HG03439 (cell line): ENCODE measurements around the gene MYT1.
"Not testable (repeated sequence)": the region's sequence is repeated elsewhere in the genome, so short reads cannot be mapped to it uniquely, and the experiment has no call there.

Experiments
- ATAC-seq: cut with Tn5 transposase; IDR thresholded peaks from one replicate; pipeline ENCODE4 v1.9.1; 2021; ENCODE audit warnings: mild to moderate bottlenecking, moderate library complexity; ENCODE audit not compliant: unreplicated experiment

MYT1 gene

DNA sequence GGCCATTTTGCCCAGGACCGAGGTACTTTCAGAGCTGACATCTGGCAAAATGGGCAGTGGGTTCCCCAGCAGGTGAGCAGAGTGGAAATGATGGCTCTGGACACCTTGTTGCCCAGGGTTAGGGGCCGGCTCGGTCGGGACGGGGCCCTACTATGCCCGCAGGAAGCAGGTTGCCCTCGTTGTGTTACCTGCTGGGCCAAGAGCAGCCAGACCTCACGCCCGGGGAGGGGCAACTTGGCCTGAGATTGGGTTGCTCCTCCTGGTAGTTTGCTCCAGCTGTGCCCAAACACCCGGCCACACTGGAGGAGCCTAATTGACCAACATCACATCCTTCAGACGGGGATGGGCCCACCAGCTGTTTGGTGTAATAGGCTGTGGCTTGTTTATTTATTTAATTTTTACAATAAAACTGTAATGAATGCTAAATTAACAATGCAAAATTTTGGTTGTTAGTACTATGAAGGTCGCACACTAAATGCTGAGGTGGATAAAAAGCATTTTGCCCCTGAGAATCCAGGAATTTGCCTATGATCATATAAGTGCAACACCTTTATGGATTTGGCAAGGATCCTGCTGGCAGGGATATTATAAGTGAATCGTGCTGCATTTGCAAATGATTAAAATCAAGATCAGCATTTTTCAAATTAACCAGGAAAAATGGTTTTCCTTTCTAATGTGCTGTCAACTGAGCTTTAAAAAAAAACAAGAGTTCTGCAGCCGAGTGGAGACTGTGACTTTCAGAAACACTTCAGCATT is 64.7 kb downstream of the MYT1 start:
- no peak for ATAC-seq

DNA sequence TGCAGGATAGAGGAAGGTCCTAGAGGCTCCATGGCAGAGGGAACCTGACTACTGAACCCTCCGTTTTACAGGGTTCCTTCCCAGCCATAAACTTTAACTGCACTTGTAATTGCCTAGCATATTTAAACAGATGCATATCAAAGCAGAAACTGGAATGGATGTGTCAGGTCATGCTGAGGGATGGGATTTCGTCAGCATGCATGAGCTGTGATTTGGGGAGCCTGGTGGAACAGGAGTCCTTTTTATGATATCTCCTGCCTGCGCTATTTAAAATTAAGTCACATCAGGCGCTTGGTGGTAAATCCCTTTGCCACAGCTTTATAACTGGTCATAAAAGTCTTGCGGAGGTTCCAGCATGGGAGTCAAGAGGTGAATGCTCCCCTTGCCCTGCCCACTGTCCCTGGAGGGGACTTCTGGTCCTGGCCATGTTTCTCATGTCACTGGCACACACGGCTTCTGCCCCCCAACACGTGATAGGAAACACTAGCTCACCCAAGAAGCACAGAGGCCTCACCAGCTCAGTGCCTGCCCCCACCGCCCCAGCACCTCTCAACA is 65.3 kb downstream of the MYT1 start:
- no peak for ATAC-seq

DNA sequence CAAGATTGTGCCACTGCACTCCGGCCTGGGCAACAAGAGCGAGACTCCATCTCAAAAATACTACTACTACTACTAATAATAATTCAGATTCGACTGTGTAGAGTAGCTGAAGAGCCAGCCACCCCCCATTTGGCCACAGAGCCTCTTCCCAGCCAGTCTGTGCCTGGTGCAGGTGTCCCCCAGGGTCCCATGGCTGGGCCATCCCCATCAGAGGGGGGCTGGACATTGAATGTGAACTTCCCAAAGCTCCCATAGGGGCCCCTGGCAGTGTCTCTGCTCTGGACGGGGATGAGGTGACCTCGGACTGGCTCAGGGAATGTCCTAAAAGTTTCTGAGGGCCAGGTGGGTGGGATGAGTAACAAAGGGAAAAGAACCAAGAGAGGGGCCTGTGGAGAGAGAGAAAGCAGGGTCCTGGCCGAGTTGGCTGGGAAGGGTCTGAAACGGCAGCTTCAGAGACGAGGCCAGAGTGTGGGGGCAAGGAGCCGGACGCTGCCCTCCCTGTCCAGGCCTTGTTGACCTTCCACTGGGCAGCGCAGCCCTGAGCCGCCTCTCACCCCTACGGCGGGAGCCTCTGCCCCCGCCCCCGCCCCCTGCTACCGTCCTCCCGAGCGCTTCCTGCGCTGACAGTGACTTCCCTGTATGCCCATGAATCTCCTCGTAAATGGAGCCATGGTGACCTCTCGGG is 66.4 kb downstream of the MYT1 start:
- ATAC-seq, result no peak

DNA sequence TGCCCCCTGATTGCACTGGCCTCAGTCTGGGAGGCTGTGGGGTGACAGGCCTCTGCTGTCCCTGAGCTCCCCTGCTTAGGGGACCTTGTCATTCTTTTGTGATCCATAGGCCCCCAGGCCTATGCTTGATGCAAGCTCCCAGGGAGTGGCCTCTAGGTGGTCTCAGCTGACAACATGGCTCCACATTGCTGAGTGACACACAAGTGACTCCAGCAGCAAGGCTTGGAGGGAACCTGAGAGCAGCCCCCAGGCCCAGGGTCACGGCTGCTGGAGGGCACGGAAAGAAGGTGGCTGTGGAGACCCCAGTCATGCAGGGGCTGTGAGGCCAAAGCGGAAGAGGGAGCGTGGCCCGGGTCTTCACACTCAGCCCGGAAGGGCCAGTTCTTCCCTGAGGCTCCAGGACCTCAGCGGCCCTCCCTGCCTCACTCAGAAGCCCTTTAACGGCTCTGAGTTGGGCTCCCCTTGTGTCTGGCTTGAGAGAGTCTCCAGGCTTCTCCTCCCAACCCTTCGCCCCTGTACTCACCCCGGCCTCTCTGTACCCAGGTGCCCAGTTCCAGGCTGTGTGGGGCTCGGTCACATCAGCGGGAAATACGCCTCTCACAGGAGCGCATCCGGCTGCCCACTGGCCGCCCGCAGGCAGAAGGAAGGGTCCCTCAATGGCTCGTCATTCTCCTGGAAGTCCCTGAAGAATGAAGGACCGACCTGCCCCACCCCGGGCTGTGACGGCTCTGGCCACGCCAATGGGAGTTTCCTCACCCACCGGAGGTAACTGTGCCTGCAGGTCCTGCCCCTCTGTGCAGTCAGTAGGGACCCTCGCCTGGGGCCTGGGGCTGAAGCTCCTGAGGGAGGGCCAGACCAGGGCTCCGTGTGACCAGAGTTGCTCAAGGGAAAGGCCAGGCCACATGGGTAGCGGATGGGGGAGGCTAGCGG is 67.6 kb downstream of the MYT1 start:
- ATAC-seq, result no peak

DNA sequence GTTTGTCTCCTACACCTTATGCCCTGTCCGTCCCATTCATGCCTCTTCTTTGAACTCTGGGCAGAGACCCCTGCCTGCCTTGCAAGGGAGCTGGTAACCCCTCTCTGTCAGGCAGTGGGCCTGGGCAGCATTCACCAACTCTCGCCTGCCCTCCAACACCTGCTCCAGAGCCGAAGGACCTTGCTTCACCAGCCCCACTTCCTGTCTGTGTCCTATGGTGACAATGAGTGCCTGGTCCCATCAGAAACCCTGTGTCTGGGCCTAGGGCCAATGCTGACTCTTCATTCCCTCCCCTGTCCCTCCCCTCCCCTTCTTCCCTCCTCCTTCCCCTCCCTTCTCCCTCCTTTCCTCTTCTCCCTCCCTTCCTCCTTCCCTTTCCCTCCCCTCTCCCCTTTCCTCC is 68.5 kb downstream of the MYT1 start:
- ATAC-seq, result no peak

DNA sequence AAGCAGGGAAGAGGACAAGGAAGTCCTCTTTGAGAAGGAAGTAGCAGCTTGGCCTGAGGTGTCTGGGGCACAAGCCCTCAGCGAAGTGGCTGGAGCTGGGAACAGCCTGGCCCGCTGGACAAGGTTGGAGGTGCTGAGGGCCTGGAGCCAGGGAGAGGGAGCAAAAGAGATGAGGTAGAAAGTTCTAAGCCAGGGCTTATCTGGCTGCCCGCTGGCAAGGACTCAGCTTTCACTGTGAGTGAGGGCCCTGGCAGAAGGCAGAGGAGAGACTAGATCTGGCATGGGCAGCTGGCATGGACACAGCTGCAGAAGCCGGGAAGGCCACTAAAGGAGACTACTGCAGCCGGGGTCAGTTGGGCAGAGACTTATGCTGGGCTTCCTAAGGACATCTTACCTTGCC is 69.5 kb downstream of the MYT1 start:
- no peak for ATAC-seq

DNA sequence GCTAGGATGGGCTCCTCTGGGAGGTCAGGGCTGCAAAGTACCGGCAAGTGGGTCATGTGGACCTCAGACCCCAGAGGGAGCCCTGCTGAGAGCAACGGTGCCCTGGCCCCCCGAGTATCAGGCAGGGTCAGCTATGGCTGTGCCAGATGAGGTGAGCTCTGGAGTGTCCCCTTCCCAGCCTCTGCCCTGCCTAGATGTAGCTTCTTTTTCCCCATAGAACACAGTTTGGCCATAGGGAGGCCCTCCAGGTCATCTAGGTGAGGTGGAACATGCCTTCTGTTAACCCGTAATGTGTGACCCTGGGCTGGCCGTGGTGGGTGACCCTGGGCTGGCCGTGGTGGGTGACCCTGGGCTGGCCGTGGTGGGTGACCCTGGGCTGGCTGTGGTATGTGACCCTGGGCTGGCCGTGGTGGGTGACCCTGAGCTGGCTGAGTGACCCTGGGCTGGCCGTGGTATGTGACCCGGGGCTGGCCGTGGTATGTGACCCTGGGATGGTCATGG is 70.1 kb downstream of the MYT1 start:
- no peak for ATAC-seq

DNA sequence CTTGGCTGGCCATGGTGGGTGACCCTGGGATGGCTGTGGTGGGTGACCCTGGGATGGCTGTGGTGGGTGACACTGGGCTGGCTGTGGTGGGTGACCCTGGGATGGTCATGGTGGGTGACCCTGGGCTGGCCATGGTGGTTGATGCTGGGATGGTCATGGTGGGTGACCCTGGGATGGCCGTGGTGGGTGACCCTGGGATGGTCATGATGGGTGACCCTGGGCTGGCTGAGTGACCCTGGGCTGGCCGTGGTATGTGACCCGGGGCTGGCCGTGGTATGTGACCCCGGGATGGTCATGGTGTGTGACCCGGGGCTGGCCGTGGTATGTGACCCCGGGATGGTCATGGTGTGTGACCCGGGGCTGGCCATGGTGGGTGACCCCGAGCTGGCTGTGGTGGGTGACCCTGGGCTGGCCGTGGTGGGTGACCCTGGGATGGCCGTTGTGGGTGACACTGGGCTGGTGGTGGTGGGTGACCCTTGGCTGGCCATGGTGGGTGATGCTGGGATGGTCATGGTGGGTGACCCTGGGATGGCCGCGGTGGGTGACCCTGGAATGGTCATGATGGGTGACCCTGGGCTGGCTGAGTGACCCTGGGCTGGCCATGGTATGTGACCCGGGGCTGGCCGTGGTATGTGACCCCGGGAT is 70.8 kb downstream of the MYT1 start:
- not testable (repeated sequence) for ATAC-seq

DNA sequence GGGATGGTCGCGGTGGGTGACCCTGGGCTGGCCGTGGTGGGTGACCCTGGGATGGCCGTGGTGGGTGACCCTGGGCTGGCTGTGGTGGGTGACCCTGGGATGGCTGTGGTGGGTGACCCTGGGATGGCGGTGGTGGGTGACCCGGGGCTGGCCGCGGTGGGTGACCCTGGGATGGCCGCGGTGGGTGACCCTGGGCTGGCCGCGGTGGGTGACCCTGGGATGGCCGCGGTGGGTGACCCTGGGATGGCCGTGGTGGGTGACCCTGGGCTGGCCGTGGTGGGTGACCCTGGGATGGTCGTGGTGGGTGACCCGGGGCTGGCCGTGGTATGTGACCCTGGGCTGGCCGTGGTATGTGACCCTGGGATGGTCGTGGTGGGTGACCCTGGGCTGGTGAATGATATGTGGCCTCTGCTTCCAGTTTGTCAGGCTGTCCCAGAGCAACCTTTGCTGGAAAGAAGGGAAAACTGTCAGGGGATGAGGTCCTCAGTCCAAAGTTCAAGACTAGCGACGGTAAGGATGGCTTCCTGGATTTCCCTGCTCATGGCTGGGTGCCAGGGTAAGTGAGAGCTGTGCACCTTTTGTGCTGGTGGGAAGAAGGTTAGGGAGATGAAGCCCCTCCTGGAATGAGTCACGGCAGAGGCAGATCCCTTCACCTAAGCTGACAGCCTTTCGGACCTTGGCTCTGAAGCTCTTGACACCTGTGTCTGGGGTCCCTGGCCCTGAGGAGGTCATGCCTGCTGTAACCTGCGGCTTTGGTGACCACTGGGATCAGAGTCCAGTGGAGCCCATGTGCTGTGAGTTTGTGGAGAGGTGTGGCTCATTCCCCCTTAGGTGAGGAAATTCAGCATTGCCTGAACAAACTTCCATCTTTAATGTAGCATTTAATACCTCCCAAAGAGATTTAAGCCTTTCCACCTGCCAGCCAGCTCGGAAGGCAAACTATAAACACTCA is 72.2 kb downstream of the MYT1 start:
- no peak for ATAC-seq

DNA sequence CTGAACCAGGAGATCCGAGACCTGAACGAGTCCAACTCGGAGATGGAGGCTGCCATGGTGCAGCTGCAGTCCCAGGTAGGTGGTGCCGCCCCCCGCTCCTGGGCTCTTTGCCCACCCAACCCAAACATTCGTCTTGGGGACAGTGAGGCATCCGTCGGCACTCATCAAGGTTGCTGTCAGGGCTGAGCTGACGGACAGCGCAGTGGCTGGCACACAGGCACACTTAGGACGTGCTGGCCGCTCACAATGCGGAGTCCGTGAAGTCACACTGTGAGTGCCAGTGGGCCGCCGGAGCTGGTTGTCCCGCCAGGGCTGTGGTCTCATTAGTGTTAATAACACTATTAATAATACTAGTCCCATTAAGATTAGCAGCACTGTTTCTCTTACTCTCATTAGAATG is 73.1 kb downstream of the MYT1 start:
- ATAC-seq, result no peak

DNA sequence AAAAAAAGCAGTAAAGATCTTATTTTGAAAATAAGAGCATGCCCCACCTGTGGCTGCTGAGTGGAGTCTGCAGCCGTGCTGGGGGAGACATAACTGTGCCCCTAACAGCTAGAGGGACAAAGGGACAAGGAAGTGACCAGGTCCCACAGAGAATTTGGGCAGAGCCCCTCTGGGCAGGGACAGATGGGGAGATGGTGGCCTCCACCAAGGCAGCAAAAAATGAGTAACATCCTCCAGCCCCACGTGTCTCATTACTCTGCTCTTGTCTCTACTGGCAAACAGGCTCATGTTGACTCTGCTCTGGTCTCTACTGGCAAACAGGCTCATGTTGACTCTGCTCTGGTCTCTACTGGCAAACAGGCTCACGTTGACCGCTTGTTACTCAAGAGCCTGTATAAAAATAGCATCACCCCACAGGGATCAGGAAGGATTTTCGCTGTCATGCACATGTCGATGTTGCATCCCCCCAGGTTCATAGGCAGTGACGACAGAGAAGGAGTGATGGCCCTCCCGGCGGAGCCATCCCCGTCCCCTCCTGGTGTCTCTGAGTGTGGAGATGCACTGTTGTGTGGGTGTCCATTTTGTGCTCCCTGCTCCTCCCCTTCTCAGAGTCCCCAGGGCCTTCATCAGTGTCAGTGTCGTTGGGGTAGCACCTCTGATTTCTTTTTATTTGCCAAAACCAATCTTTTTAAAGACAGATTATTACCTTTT is 74.0 kb downstream of the MYT1 start:
- no peak for ATAC-seq

DNA sequence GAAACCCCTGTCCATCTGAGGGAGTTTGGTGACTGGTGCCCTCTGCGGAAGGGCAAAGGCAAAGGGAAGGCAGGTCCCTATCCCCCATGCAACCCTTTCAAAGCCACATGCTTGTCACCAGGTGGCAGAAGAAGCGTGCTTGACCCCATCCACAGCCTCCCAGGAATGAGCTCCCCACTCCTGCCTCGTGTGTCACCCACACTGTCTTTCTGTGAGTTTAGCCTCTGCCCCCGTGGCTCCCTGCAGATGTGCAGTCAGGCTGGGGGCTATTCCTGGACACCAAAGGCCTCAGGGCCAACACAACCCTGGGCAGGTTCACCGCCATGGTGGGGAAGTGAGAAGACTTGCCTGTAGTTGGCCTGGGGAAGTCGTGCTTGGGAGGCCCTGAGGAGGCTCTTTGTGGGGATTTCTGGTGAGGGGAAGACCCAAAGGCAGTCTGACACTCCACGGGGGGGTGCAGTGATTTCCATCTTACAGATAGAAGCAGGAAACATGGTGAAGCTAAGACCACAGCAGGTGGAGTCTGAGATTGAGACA is 74.7 kb downstream of the MYT1 start:
- ATAC-seq, result no peak

DNA sequence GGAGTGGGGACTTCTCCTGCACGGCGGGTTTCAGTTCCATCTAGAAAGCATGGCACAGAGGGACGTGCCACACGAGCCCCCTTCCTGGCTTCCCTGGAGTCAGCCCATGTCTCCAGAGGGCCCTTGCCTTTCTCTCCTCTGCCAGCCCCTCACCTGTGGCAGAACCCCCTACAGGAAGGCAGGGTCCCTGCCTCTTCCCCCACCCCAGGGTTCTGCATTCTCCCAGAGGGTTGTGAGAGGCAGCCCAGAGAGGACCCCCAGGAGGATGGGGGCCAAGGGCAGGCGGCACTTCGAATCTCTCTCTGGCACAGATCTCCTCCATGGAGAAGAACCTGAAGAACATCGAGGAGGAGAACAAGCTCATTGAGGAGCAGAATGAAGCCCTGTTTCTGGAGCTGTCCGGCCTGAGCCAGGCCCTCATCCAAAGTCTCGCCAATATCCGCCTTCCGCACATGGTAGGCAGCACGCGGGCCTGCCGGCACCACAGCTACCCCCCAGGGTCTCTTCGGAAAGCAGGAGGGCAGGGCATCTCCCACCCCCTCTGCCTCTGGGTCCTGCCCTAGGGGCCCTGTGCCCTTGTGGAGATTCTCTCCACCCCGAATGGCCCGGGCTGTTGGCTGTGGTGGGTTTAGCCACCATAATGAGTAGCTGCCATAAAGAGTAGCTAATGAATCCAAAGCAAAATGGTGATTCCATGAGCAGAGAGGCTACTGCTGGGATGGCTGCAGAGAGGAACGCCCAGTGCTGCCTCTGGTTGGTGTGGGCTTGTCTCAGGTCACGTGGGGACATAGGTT is 75.4 kb downstream of the MYT1 start:
- no peak for ATAC-seq

DNA sequence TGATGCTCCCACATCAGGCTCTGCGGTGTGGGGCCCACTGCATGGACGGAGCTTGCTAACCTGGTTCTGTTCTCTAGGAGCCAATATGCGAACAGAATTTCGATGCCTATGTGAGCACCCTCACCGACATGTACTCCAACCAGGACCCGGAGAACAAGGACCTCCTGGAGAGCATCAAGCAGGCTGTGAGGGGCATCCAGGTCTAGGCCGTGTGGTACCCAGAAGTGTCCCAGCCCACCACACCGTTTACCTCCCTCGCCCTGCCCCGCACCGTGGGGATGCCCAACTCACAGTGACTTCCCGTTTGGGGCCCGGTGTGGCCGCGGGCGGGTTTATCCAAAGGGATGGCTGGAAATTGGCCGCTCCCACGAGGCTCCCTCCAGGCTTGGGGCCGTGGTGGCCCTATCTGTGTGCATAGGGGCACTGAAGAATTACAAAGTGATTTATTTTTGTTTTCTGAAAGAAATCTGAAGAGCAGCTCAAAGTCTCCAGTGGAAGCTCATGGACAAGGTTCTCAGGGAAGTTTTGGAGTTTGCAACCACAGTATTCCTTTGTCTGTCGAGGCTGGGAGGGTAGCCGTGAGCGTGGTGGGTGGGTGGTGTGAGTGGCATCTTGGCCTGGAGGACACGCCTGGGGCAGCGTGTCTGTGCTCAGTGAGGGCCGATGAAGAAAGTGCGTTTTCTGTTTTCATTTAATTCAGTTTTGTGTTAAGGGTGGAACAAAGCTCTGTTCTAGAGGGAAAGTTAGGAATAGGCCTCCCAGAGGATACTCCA is 76.2 kb downstream of the MYT1 start:
- ATAC-seq, result no peak

DNA sequence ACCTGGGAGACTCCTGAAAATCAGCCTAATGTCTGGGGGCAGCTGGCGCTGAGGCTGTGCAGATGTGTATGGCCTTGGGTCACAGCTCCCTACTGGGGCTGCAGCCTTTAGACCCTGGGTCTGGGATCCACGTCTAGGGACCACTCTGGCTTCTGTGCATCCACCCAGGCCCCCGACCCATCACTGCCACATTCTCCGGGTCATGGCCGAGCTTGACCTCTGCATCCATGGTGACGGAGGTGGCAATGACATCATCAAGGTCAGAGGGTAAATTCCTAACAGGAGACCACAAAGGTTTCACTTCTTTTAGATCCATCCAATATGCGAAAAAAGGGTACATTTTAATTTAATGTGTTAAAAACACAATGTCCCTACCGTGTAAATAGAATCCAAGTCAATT is 76.8 kb downstream of the MYT1 start:
- no peak for ATAC-seq

DNA sequence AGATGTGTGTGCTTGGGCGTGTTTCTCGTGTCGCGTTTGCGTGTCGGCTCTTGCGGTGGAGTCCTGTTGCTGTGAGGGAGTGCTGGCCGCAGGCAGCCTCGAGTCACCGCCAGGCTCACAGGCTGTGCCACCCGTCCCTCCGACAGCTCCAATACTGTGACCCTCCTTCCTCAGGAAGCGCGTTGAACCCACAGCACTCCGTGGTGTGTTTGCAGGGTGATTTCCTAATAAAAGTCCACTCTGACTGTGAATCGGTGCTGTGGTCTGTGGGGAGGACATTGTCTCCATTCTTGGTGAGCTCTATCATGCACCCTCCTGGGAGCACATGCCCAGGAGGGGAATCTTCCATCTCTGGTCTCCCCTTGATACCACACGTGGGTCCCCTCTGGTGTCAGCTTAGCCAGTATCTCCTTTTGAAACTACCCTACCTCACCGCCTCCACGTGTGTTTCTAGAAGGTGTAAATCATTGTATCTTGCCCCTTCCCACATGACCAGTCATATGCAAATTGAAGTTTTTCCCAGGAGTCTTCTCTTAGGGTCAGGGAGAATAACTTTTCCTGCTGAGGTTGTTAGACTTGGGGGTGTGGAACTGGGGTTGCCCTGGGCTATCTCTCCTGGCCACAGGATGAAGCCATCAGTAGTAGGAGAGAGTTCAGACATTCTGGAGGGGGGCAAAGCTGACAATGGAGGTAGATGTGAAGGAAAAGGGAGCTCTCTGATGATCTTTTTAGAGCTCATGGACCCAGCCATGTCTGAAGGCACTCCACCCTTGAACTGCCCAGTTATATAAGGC is 77.9 kb downstream of the MYT1 start:
- ATAC-seq, result no peak
